ENCODE data around the gene SLC36A2. TPM values are rescaled to one million over a fixed set of nuclear protein-coding genes. Genes with fewer than 3 reads are reported as not detected.

SLC36A2 gene
- total RNA-seq, 1 experiment from 2014 or later: not detected

GRCh38 chr5:151345808-151346478 is 1.4 kb downstream of the SLC36A2 start:
- H3K4me3 ChIP-seq (ENCODE audit: insufficient read depth, low read depth, low read length): no peak overlapping the region
- no peak for DNase-seq

GRCh38 chr5:151345187-151345807 is 2.1 kb downstream of the SLC36A2 start:
- Histone ChIP-seq H3K36me3 (replicated peaks; ENCODE audit: control insufficient read depth, insufficient read depth, low read length) (no peaks in the 10 kb centered on the region), H3K4me3 (ENCODE audit: insufficient read depth, low read depth, low read length) (no peak overlapping the region), H3K27me3 (ENCODE audit: control insufficient read depth, insufficient read depth, low read length) (peaks cover 1% of the 10 kb centered on the region; the same call in 1 of the 2 replicates)
- peak; percentile 39 for DNase-seq

More at GRCh38 chr5:151345808-151346478, 1.4 kb downstream of the SLC36A2 start:
- peaks cover 1% of the 10 kb centered on the region; the same call in 1 of the 2 replicates for H3K27me3 ChIP-seq (ENCODE audit: control insufficient read depth, insufficient read depth, low read length)
- H3K36me3 ChIP-seq (replicated peaks; ENCODE audit: control insufficient read depth, insufficient read depth, low read length): no peaks in the 10 kb centered on the region

GRCh38 chr5:151344088-151344487 is 3.3 kb downstream of the SLC36A2 start:
- no peak for DNase-seq
- H3K4me3 ChIP-seq (ENCODE audit: insufficient read depth, low read depth, low read length): no peak overlapping the region
- H3K27me3 ChIP-seq (ENCODE audit: control insufficient read depth, insufficient read depth, low read length): peaks cover 1% of the 10 kb centered on the region; the same call in 1 of the 2 replicates
- no peaks in the 10 kb centered on the region for H3K36me3 ChIP-seq (replicated peaks; ENCODE audit: control insufficient read depth, insufficient read depth, low read length)

GRCh38 chr5:151340004-151340403 is 7.4 kb downstream of the SLC36A2 start:
- no peak for DNase-seq
- H3K36me3 ChIP-seq (replicated peaks; ENCODE audit: control insufficient read depth, insufficient read depth, low read length): no peaks in the 10 kb centered on the region
- H3K4me3 ChIP-seq (ENCODE audit: insufficient read depth, low read depth, low read length): no peak overlapping the region
- peaks cover 1% of the 10 kb centered on the region; the same call in 1 of the 2 replicates for H3K27me3 ChIP-seq (ENCODE audit: control insufficient read depth, insufficient read depth, low read length)

GRCh38 chr5:151338734-151339133 is 8.6 kb downstream of the SLC36A2 start:
- no peaks in the 10 kb centered on the region for H3K36me3 ChIP-seq (replicated peaks; ENCODE audit: control insufficient read depth, insufficient read depth, low read length)
- no peaks in the 10 kb centered on the region; the same call in 1 of the 2 replicates for H3K27me3 ChIP-seq (ENCODE audit: control insufficient read depth, insufficient read depth, low read length)
- DNase-seq: no peak
- H3K4me3 ChIP-seq (ENCODE audit: insufficient read depth, low read depth, low read length): no peak overlapping the region

GRCh38 chr5:151332857-151333256 is 14.5 kb downstream of the SLC36A2 start:
- Histone ChIP-seq H3K36me3 (replicated peaks; ENCODE audit: control insufficient read depth, insufficient read depth, low read length) (no peaks in the 10 kb centered on the region), H3K4me3 (ENCODE audit: insufficient read depth, low read depth, low read length) (no peak overlapping the region), H3K27me3 (ENCODE audit: control insufficient read depth, insufficient read depth, low read length) (no peaks in the 10 kb centered on the region)
- DNase-seq: no peak

GRCh38 chr5:151328734-151329133 is 18.6 kb downstream of the SLC36A2 start:
- DNase-seq: no peak
- Histone ChIP-seq H3K27me3 (ENCODE audit: control insufficient read depth, insufficient read depth, low read length) (no peaks in the 10 kb centered on the region), H3K36me3 (replicated peaks; ENCODE audit: control insufficient read depth, insufficient read depth, low read length) (no peaks in the 10 kb centered on the region), H3K4me3 (ENCODE audit: insufficient read depth, low read depth, low read length) (no peak overlapping the region)

GRCh38 chr5:151327585-151327984 is 19.8 kb downstream of the SLC36A2 start:
- no peaks in the 10 kb centered on the region for H3K36me3 ChIP-seq (replicated peaks; ENCODE audit: control insufficient read depth, insufficient read depth, low read length)
- H3K4me3 ChIP-seq (ENCODE audit: insufficient read depth, low read depth, low read length): no peak overlapping the region
- no peak for DNase-seq
- no peaks in the 10 kb centered on the region for H3K27me3 ChIP-seq (ENCODE audit: control insufficient read depth, insufficient read depth, low read length)

GRCh38 chr5:151326266-151326665 is 21.1 kb downstream of the SLC36A2 start:
- Histone ChIP-seq H3K36me3 (replicated peaks; ENCODE audit: control insufficient read depth, insufficient read depth, low read length) (no peaks in the 10 kb centered on the region), H3K4me3 (ENCODE audit: insufficient read depth, low read depth, low read length) (no peak overlapping the region), H3K27me3 (ENCODE audit: control insufficient read depth, insufficient read depth, low read length) (no peaks in the 10 kb centered on the region)
- no peak for DNase-seq

GRCh38 chr5:151320481-151320880 is 26.9 kb downstream of the SLC36A2 start:
- Histone ChIP-seq H3K27me3 (ENCODE audit: control insufficient read depth, insufficient read depth, low read length) (no peaks in the 10 kb centered on the region), H3K36me3 (replicated peaks; ENCODE audit: control insufficient read depth, insufficient read depth, low read length) (no peaks in the 10 kb centered on the region)
- no peak for DNase-seq

GRCh38 chr5:151318850-151319732 is 28.3 kb downstream of the SLC36A2 start:
- Histone ChIP-seq H3K36me3 (replicated peaks; ENCODE audit: control insufficient read depth, insufficient read depth, low read length) (no peaks in the 10 kb centered on the region), H3K4me3 (ENCODE audit: insufficient read depth, low read depth, low read length) (no peak overlapping the region), H3K27me3 (ENCODE audit: control insufficient read depth, insufficient read depth, low read length) (no peaks in the 10 kb centered on the region)
- no peak for DNase-seq

More at GRCh38 chr5:151320481-151320880, 26.9 kb downstream of the SLC36A2 start:
- H3K4me3 ChIP-seq (ENCODE audit: insufficient read depth, low read depth, low read length): no peak overlapping the region

GRCh38 chr5:151317871-151318270 is 29.5 kb downstream of the SLC36A2 start:
- DNase-seq: no peak
- no peaks in the 10 kb centered on the region for H3K36me3 ChIP-seq (replicated peaks; ENCODE audit: control insufficient read depth, insufficient read depth, low read length)
- no peaks in the 10 kb centered on the region for H3K27me3 ChIP-seq (ENCODE audit: control insufficient read depth, insufficient read depth, low read length)
- H3K4me3 ChIP-seq (ENCODE audit: insufficient read depth, low read depth, low read length): no peak overlapping the region

- Histone ChIP-seq H3K36me3 (replicated peaks; ENCODE audit: control insufficient read depth, insufficient read depth, low read length) (no peaks in the 10 kb centered on the region), H3K27me3 (ENCODE audit: control insufficient read depth, insufficient read depth, low read length) (no peaks in the 10 kb centered on the region), H3K4me3 (ENCODE audit: insufficient read depth, low read depth, low read length) (no peak overlapping the region)
- DNase-seq: peak; percentile 72
Observed at GRCh38 chr5:151315998-151316597, 31.3 kb downstream of the SLC36A2 start.

- Histone ChIP-seq H3K4me3 (ENCODE audit: insufficient read depth, low read depth, low read length) (no peak overlapping the region), H3K27me3 (ENCODE audit: control insufficient read depth, insufficient read depth, low read length) (no peaks in the 10 kb centered on the region), H3K36me3 (replicated peaks; ENCODE audit: control insufficient read depth, insufficient read depth, low read length) (no peaks in the 10 kb centered on the region)
- no peak for DNase-seq
Observed at GRCh38 chr5:151313357-151313756, 34.0 kb downstream of the SLC36A2 start.

Measured in H7 (cell line).